Fibroblast of mammary gland (primary cell): Measurements from ENCODE around the gene MEAK7.

ENCODE experiments used
- DNase-seq: peaks from one replicate; pipeline ENCODE4 v3.0.0-alpha.2; 2010; ENCODE audit warnings: low read depth
- H3K4me3 ChIP-seq: 2 replicates; pipeline ENCODE4 v1.5.1; 2011; ENCODE audit warnings: low read depth, mild to moderate bottlenecking, low read length, moderate library complexity; ENCODE audit not compliant: control insufficient read depth
- TF ChIP-seq, protein P1 (sequence below): conservative IDR thresholded peaks from 2 replicates; pipeline ENCODE4 v1.5.1; 2011; ENCODE audit warnings: low read depth, low read length, inconsistent platforms; ENCODE audit not compliant: control insufficient read depth, insufficient read depth

Gene MEAK7

DNA sequence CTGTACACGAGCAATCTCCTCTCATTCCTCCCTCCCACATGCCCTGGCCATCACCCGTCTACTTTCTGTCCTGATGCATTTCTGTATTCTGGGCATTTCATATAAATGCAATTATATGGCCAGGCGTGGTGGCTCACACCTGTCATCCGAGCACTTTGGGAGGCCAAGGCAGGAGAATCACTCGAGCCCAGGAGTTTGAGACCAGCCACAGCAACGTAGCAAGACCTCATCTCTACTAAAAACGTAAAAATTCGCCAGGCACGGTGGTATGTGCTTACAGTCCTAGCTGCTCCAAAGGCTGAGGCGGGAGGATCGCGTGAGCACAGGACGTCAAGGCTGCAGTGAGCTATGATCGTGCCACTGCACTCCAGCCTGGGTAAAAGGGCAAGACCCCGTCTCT lies 4.8 kb downstream of the MEAK7 start:
- TF ChIP-seq, protein P1, sequence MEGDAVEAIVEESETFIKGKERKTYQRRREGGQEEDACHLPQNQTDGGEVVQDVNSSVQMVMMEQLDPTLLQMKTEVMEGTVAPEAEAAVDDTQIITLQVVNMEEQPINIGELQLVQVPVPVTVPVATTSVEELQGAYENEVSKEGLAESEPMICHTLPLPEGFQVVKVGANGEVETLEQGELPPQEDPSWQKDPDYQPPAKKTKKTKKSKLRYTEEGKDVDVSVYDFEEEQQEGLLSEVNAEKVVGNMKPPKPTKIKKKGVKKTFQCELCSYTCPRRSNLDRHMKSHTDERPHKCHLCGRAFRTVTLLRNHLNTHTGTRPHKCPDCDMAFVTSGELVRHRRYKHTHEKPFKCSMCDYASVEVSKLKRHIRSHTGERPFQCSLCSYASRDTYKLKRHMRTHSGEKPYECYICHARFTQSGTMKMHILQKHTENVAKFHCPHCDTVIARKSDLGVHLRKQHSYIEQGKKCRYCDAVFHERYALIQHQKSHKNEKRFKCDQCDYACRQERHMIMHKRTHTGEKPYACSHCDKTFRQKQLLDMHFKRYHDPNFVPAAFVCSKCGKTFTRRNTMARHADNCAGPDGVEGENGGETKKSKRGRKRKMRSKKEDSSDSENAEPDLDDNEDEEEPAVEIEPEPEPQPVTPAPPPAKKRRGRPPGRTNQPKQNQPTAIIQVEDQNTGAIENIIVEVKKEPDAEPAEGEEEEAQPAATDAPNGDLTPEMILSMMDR, result no peak
- no peak for DNase-seq
- no peak overlapping the region for H3K4me3 ChIP-seq

DNA sequence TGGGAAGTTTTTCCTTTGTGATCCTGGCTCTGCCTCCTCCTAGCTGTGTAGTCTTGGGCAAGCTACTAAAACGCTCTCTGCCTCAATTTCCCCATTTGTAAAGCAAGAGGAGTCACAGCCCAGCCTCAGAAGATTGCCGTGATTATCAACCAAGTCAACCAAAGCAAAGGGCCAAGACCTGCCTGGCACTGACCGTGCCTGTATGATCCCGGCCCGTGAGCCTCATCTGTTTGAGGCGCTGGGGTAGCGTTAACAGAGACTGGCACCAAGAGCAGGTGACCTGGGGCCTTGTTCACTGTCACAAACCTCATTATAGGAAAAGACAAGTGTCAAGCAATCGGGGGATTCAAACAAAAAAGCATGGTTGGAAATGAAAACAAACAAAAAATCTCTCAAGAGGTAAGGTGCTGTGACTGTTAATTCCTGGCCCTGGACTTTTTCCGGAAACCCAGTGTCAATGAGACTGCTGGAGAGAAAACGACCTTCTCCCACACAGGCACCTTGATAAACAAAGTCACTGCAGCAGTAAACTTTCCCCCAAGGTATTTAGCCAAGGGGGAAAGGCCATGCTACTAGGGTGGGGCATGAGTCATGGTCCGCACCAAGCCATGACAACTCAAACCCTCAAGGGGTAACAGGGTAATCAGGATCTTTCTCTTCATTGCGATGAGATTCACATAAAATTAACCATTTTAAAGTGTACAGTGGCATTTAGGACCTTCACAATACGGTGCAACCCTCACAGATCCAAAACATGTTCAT lies 5.4 kb downstream of the MEAK7 start:
- TF ChIP-seq, protein P1, result no peak
- DNase-seq, result no peak
- H3K4me3 ChIP-seq, result no peak overlapping the region

DNA sequence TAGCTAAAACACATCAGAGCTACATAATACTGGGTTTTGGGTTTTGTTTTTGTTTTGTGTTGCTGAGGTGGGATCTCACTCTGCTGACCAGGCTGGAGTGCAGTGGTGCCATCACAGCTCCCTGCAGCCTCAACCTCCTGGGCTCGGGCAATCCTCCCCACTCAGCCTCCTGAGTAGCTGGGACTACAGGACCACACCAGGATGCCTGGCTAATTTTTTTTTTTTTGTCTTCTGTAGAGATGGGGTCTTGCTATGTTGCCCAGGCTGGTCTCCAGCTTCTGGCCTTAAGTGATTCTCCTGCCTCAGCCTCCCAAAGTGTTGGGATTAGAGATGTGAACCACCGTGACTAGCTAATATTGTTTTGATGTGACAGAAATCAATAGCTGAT lies 6.2 kb downstream of the MEAK7 start:
- no peak overlapping the region for H3K4me3 ChIP-seq
- TF ChIP-seq, protein P1, result no peak
- no peak for DNase-seq

DNA sequence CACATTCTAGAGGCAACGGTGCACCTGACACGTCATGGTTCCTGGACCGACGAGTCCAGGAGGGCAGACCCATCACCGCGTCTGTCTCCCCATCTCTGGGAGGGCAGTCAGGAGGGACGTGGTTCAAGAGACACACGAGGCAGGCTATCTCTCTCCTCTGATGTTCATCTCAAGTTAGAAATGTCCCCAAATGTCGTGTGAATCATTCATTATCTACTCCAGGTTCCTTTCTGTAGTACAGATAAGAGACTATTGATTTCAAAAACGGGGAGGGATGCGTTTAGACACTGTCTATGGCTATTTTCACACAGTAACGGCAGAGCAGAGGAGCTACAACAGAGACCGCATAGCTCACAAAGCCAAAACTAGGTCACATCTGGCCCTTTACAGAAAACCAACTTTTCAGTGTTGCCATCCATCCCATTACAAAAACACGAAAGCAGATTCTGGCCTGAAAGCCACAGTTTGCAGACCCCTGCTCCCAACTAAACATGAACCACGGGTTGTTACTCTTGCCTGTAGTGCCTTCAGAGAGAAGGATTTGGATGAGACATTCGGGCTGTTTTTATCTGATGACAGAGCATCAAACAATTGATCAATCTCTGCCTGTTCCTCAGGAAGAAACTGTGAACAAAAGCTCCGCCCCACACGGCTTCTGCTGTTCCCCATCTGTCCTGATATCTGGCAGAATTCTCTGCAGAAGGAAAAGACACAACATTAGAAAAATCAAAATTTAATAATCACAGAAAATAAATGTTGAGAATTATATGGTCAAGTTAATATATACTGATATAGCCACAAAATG lies 6.8 kb downstream of the MEAK7 start:
- H3K4me3 ChIP-seq, result no peak overlapping the region
- TF ChIP-seq, protein P1, result no peak
- DNase-seq, result no peak

DNA sequence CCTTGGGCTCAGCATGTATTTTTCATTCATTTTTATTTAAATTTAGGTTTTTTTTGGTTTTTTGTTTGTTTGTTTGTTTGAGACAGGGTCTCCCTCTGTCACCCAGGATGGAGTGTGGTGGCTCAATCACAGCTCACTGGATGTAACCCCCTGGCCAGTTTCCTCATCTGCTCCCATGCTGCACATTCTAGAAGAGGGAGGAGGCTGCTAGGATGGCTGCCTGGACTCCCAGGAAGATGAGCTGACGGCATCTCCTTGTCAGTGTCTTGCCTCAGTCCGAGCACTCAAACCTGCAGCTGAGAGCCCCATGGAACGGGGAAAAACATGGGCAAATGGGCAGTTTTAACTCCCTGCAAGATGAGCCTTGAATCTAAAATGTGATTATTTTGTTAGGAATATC lies 7.5 kb downstream of the MEAK7 start:
- no peak for DNase-seq
- TF ChIP-seq, protein P1, result no peak
- no peak overlapping the region for H3K4me3 ChIP-seq

DNA sequence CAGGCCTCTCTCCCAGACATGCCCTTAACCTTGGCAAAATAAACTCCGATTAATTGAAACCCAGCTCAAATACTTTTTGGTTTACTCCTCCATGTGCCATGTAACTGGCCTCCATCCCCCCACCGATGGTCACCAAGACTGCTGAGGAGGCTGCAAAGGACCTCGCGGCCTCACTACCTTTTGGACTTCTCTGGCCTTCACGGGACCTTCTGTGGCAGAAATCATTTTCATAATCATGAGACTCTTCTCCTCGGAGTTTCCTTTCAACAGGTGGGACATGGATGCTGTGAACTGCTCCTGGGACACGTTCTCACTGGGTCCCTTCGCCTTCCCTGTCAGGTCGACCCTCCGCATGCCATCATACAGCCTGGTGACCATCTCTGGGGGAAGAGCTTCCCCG lies 9.0 kb downstream of the MEAK7 start:
- TF ChIP-seq, protein P1, result no peak
- no peak for DNase-seq

DNA sequence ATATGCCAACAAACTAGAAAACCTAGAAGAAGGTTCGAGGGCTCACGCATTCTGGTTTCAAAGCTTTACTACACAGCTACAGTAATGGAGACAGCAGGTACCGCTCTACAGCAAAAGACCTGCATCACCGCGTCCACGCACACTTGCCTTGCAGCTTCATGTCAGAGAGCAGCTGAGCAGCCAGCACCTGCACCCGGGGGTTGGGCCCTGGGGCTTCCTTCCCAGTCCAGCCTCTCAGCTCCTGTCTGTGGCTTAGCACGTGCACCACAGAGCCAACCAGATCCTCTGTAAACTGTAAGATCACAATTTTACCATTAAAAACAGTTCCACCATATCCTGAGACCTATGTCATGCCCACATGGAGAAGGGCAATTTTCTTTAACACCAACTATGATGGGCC lies 15.3 kb downstream of the MEAK7 start:
- no peak overlapping the region for H3K4me3 ChIP-seq
- no peak for DNase-seq

More for the DNA sequence above, 9.0 kb downstream of the MEAK7 start:
- no peak overlapping the region for H3K4me3 ChIP-seq

More for the DNA sequence above, 15.3 kb downstream of the MEAK7 start:
- TF ChIP-seq, protein P1, result no peak
